Prostate gland (tissue), 2 donors: ENCODE measurements around the gene DNAH5. TPM values are rescaled to one million over a fixed set of nuclear protein-coding genes. Genes with fewer than 3 reads are reported as not detected.
A peak's percentile ranks its signal among the peaks of the same experiment; 100 is the strongest.

Source experiments
- DNase-seq: peaks from one replicate; pipeline ENCODE4 v3.0.0-alpha.2; 2019; ENCODE audit warnings: low spot score
- H3K27ac ChIP-seq, 2 donors: fragments of 200-600 bp; sonication (generic); 2 replicates each; pipeline ENCODE4 v1.5.1; 2017 to 2019
- H3K27me3 ChIP-seq: fragments of 200-600 bp; sonication (generic); replicated peaks from 2 replicates; pipeline ENCODE4 v1.5.1; 2019; ENCODE audit not compliant: insufficient read depth
- H3K36me3 ChIP-seq, 2 donors: fragments of 200-600 bp; sonication (generic); 1 replicate in 1 of 2; 2 replicates in 1 of 2; pipeline versions ENCODE4 v1.5.1 to v1.8.1; 2017 to 2019
- H3K4me1 ChIP-seq: fragments of 200-600 bp; sonication (generic); replicated peaks from 2 replicates; pipeline ENCODE4 v1.5.1; 2019
- H3K4me3 ChIP-seq, 2 donors: fragments of 200-600 bp; sonication (generic); 2 replicates each; pipeline ENCODE4 v1.5.1; 2017 to 2019
- H3K9me3 ChIP-seq: fragments of 200-600 bp; sonication (generic); 2 replicates; pipeline ENCODE4 v1.5.1; 2017
- CTCF ChIP-seq, 4 experiments: fragments of 200-600 bp in 2 of 4; fragments of 450-650 bp in 2 of 4; sonication (generic) in 2 of 4; IDR thresholded peaks; 1 replicate in 3 of 4; 2 replicates in 1 of 4; pipeline ENCODE4 v1.5.1; 2016 to 2019; ENCODE audit warnings: antibody characterized with exemption in 4 of 4, mild to moderate bottlenecking in 2 of 4, moderate library complexity in 2 of 4
- POLR2A ChIP-seq: fragments of 450-650 bp; IDR thresholded peaks from one replicate; pipeline ENCODE4 v1.6.1; 2016; ENCODE audit warnings: antibody characterized with exemption, mild to moderate bottlenecking
- POLR2AphosphoS5 ChIP-seq: sonication (generic); formaldehyde crosslinking; IDR thresholded peaks from one replicate; pipeline ENCODE4 v1.6.1; 2017; ENCODE audit warnings: antibody characterized with exemption
- WGBS: methylation state at CpG from one replicate; pipeline ENCODE4 v1.1.5; 2018; 5-methylcytosine and 5-hydroxymethylcytosine counted together
- intact Hi-C: fragments of 100-400 bp; cut with DNase I; formaldehyde crosslinking; loops from one replicate; pipeline ENCODE4 v1.14.2; 2022
- total RNA-seq, 2 donors: library from RNA; depleted of rRNA; stranded (reverse); fragments of >200 nt; gene quantifications; one replicate each; pipeline ENCODE4 v1.1.0, GENCODE V29; 2016

DNAH5 gene
- total RNA-seq, 2 donors from 2014 or later: 3.7 to 6.8 TPM

GRCh38 chr5:13976867-13977830, 32.7 kb upstream of the DNAH5 start:
- H3K27me3 ChIP-seq: no peaks in the 10 kb centered on the region
- TF ChIP-seq POLR2AphosphoS5 (no peak), CTCF (IDR thresholded peaks at IDR 0.05) (peak in 3 of 4 experiments; percentile 33 to 50 (median 42)), POLR2A (no peak)
- H3K36me3 ChIP-seq: no peaks in the 10 kb centered on the region
- WGBS: 54% methylated on average over 11 of the region's 11 CpGs
- intact Hi-C loops: no loop called here
- no peak for DNase-seq
- H3K4me1 ChIP-seq: no peaks in the 10 kb centered on the region
- H3K4me3 ChIP-seq: no peak overlapping the region
- no peaks in the 10 kb centered on the region for H3K9me3 ChIP-seq
- H3K27ac ChIP-seq: no peak overlapping the region

DNA sequence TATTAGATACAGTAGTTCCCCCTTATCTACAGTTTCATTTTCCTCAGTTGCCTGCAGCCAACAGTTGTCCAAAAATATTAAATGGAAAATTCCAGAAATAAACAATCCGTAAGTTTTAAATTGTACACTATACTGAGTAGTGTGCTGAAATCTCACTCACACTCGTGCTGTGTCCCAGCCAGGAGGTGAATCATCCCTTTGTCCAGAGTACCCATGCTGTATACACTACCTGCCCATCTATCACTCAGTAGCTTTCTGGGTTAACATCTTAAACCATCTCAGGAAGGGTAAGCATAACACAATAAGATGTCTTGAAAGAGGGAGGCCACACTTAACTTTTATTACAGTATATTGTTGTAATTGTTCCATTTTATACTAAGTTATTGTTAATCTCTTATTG, 31.7 kb upstream of the DNAH5 start:
- DNase-seq: no peak
- Histone ChIP-seq H3K4me3 (no peak overlapping the region), H3K9me3 (no peaks in the 10 kb centered on the region), H3K36me3 (no peaks in the 10 kb centered on the region), H3K27ac (no peak overlapping the region), H3K27me3 (no peaks in the 10 kb centered on the region), H3K4me1 (no peaks in the 10 kb centered on the region)
- intact Hi-C loops: no loop called here
- TF ChIP-seq POLR2A (no peak), CTCF (IDR thresholded peaks at IDR 0.05) (no peak)
- WGBS: 52% methylated on average over 2 of the region's 2 CpGs

DNA sequence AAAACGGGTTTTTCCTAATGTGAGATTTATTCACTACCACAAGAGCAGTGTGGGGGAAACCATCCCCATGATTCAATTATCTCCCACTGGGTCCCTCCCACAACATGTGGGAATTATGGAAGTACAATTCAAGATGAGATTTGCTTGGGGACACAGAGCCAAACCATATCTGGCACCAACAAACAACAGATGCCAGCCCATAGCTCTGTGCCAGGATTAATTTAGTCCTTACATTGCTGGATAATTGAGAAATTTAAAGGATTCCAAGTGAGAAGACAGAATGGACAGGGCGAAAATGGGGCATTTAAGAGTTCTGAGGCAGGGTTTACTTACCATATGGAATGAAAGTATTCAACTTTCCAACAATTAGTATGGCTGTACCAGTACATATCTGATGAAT, 30.8 kb upstream of the DNAH5 start:
- no peak overlapping the region for H3K4me3 ChIP-seq
- H3K27me3 ChIP-seq: no peaks in the 10 kb centered on the region
- intact Hi-C loops: no loop called here
- DNase-seq: no peak
- TF ChIP-seq POLR2A (no peak), POLR2AphosphoS5 (no peak), CTCF (IDR thresholded peaks at IDR 0.05) (no peak)
- no peaks in the 10 kb centered on the region for H3K9me3 ChIP-seq
- 71% methylated on average over 2 of the region's 2 CpGs for WGBS
- no peaks in the 10 kb centered on the region for H3K36me3 ChIP-seq
- no peaks in the 10 kb centered on the region for H3K4me1 ChIP-seq
- no peak overlapping the region for H3K27ac ChIP-seq

GRCh38 chr5:13973724-13974123, 29.2 kb upstream of the DNAH5 start:
- Histone ChIP-seq H3K27ac (no peak overlapping the region), H3K9me3 (no peaks in the 10 kb centered on the region), H3K27me3 (no peaks in the 10 kb centered on the region), H3K4me1 (no peaks in the 10 kb centered on the region), H3K36me3 (no peaks in the 10 kb centered on the region), H3K4me3 (no peak overlapping the region)
- no peak for DNase-seq
- TF ChIP-seq POLR2A: no peak
- no peak for TF ChIP-seq POLR2AphosphoS5
- TF ChIP-seq CTCF (IDR thresholded peaks at IDR 0.05): no peak
- 84% methylated on average over 6 of the region's 6 CpGs for WGBS
- intact Hi-C loops: no loop called here

DNA sequence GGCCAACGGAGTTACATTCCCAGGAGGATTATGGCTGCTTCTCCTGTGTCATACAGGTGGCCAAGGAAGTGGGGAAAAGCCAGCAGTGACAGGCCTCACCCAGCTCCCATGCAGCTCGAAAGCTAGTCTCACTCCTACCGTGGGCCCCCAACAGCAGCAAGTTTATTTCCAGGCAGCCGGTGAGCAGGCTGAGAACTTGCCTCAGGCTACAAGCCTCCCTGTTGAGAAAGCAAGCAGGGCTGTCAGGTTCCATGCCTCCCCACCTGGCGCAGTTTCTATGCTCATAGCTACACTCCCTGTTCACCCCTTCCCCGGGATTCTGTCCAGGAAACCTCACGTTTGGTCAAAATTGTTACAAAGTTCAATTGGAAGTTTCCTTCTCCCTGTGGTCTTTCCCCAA, 27.5 kb upstream of the DNAH5 start:
- TF ChIP-seq POLR2A (no peak), POLR2AphosphoS5 (no peak), CTCF (IDR thresholded peaks at IDR 0.05) (no peak)
- no peaks in the 10 kb centered on the region for H3K9me3 ChIP-seq
- H3K4me1 ChIP-seq: no peaks in the 10 kb centered on the region
- H3K4me3 ChIP-seq: no peak overlapping the region
- WGBS: 57% methylated on average over 7 of the region's 7 CpGs
- no peak for DNase-seq
- intact Hi-C loops: no loop called here
- no peaks in the 10 kb centered on the region for H3K36me3 ChIP-seq
- H3K27ac ChIP-seq: no peak overlapping the region
- no peaks in the 10 kb centered on the region for H3K27me3 ChIP-seq
